GM18502 (cell line): Measurements from ENCODE around the gene FUS.

Source experiments
- ATAC-seq: cut with Tn5 transposase; IDR thresholded peaks from one replicate; pipeline ENCODE4 v1.9.1; 2021; ENCODE audit warnings: mild to moderate bottlenecking; ENCODE audit not compliant: unreplicated experiment, poor library complexity

FUS gene

GRCh38 chr16:31200821-31201568 lies 21.1 kb downstream of the FUS start:
- ATAC-seq: no peak

GRCh38 chr16:31201582-31202413 lies 21.9 kb downstream of the FUS start:
- peak; percentile 67 for ATAC-seq

GRCh38 chr16:31202414-31203375 lies 22.8 kb downstream of the FUS start, which contains the start of gene PYCARD:
PYCARD (minus strand) TSS chr16:31202760; CDS start chr16:31202690, 70 bp downstream.
- ATAC-seq: peak; percentile 39

GRCh38 chr16:31204871-31205666 lies 25.1 kb downstream of the FUS start:
- no peak for ATAC-seq

GRCh38 chr16:31206776-31207175 lies 26.8 kb downstream of the FUS start:
- ATAC-seq: no peak

- ATAC-seq: no peak
These were observed 33.4 kb downstream of the FUS start for GRCh38 chr16:31213342-31213741.

GRCh38 chr16:31213877-31214707 lies 34.2 kb downstream of the FUS start, which contains the start of gene TRIM72:
TRIM72 (plus strand) TSS chr16:31214119; CDS start chr16:31214739, 620 bp downstream.
- no peak for ATAC-seq

- ATAC-seq: no peak
These were observed 34.9 kb downstream of the FUS start for GRCh38 chr16:31214708-31215286.

GRCh38 chr16:31215287-31216162 lies 35.6 kb downstream of the FUS start:
- no peak for ATAC-seq

GRCh38 chr16:31216422-31217135 lies 36.6 kb downstream of the FUS start, which contains the start of gene PYDC1:
PYDC1 (minus strand) TSS chr16:31217135; CDS start chr16:31217028, 107 bp downstream.
- ATAC-seq: no peak

GRCh38 chr16:31217136-31217530 lies 37.2 kb downstream of the FUS start:
- no peak for ATAC-seq

GRCh38 chr16:31219154-31219741 lies 39.3 kb downstream of the FUS start:
- ATAC-seq: no peak

- ATAC-seq: no peak
These were observed 41.6 kb downstream of the FUS start for GRCh38 chr16:31221357-31222160.

- ATAC-seq: no peak
These were observed 43.1 kb downstream of the FUS start for GRCh38 chr16:31223044-31223443.
